GM12873 (cell line): ENCODE measurements around the gene TBX4.

ENCODE experiments used
- TF ChIP-seq, protein P1 (sequence below): IDR thresholded peaks from 2 replicates; pipeline ENCODE4 v1.5.1; 2012; ENCODE audit warnings: low read depth, mild to moderate bottlenecking, moderate library complexity, low read length, control low read depth; ENCODE audit not compliant: insufficient read depth; ENCODE audit errors: missing control alignments

Gene TBX4

DNA sequence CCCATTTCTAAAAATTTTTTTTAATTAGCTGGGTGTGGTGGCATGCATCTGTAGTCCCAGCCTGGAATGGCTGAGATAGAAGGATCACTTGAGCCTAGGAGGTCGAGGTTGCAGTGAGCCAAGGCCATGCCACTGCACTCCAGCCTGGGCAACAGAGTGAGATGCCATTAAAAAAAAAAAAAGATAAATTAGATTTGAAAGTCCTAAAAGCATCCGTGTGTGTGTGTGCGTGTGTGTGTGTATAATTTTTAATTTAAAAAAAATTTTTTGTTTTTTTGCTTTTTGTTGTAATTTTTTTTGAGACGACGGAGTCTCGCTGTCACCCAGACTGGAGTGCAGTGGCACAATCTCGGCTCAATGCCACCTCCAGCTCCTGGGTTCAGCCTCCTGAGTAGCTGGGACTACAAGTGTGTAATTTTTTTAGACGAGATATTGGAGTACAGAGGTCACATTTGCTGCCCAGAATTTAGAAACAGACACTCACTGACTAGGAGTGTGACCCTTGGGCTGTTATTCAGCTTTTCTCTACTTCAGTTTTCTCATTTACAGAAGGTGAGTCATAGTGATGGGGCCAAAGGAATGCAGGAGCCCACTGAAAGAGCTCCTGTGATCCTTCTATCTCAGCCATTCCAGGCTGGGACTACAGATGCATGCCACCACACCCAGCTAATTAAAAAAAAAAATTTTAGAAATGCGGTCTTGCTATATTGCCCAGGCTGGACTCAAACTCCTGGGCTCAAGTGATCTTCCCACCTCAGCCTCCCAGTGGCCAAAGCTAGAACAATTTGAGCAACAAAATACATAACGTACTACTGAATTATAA, 25.5 kb upstream of the TBX4 start:
- TF ChIP-seq, protein P1, sequence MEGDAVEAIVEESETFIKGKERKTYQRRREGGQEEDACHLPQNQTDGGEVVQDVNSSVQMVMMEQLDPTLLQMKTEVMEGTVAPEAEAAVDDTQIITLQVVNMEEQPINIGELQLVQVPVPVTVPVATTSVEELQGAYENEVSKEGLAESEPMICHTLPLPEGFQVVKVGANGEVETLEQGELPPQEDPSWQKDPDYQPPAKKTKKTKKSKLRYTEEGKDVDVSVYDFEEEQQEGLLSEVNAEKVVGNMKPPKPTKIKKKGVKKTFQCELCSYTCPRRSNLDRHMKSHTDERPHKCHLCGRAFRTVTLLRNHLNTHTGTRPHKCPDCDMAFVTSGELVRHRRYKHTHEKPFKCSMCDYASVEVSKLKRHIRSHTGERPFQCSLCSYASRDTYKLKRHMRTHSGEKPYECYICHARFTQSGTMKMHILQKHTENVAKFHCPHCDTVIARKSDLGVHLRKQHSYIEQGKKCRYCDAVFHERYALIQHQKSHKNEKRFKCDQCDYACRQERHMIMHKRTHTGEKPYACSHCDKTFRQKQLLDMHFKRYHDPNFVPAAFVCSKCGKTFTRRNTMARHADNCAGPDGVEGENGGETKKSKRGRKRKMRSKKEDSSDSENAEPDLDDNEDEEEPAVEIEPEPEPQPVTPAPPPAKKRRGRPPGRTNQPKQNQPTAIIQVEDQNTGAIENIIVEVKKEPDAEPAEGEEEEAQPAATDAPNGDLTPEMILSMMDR = no peak

DNA sequence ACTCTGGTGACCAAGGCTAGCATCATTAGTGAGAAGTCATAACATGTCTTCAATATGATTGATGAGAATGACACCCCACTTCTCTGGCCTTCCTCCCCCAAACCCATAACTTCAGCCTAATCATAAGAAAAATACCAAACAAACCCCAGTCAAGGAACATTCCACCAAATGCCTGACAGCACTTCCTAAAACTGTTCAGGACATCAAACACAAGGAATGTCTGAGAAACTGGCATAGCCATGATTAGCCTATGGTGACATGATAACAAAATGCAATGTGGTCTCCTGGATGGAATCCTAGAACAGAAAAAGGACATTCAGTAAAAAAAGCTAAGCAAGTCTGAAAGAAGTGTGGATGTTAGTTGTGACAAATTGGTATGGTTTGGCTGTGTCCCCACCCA, 24.7 kb upstream of the TBX4 start:
- TF ChIP-seq, protein P1 = no peak

DNA sequence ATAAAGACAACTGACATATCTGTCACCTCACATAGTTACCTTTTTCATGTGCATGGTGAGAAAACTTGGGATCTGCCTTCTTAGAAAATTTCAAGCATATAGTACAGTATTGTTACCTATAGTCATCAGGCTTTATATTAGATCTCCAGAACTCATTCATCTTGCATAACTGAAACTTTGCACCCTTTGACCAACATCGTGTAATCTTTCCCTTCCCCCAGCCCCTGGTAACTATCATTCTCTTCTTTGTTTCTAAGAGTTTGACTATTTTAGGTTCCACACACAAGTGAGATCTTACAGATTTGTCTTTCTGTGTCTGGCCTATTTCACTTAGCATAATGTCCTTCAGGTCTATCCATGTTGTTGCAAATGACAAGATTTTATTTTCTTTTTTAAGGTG, 22.9 kb upstream of the TBX4 start:
- TF ChIP-seq, protein P1 = no peak

DNA sequence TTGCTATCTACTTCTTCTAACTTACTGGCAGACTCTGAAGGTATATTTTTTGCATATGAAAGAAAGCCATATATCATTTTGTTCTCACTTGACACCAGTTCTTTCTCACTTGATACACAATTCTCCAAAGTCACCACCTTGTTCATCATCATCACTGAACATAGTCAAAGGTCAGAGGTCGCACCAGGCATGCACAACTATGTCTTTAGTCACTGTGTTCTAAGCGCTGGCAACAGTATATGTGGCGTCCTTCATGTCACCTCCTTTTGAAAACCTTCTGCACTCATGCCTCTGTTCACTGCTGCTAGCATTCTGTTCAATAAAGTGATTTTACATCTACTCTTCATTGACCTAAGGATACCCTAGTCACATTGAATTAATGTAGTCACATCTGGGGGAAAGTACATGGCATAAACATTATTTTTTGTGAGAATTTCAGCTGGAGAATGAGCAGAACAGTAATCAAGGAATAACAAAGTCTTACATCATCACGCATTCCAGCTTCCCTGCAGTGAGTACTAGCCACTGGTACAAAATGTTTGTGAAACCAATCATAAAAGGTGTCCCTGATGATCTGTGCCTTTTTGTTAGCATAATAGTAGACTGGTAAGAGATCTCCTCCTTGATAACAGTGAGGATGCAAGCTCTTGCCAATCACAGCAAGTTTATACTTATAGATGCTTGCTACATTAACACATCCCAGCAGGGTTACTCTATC, 20.5 kb upstream of the TBX4 start:
- TF ChIP-seq, protein P1 = no peak

DNA sequence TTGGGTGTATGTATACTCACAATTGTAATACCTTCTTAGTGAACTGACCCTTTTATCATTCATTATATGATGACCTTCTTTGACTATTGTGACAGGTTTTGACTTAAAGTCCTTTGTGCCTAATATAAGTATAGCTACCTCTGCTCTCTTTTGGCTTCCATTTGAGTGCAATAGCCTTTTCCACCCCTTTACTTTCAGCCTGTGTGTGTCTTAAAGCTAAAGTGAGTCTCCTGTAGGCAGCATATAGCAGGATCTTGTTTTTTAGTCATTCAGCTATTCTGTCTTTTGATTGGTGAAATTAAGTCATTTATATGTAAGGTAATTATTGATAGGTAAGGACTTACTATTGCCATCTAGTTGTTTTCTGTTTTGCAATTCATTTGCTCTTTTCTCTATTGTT, 15.9 kb upstream of the TBX4 start:
- TF ChIP-seq, protein P1 = no peak

DNA sequence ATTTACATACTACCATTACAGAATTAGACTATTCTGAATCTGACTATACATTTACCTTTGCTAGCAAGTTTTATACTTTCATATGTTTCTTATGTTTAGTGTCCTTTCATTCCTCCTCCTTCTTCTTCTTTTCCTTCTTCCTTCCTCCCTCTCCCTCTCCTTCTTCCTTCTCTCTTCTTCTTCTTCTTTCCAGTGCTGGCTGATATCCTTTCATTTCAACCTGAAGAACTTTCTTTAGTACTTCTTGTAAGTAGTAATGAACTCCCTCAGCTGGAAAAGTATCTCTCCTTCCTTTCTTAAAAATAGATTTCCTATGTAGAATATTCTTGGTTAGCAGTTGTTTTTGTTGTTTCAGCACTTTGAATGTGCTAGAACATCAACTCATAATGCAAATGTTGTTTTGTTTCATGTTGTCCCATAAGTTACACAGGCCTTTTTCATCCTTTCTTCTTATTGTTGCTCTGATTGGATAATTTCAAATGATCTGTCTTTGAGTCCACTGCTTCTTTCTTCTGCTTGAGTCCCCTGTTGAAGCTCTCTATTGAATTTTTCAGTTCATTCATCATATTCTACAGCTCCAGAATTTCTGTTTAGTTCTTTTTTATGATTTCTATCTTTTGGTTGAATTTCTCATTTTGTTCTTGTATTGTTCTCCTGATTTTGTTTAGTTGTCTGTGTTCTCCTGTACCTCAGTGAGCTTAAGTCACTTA, 15.1 kb upstream of the TBX4 start:
- TF ChIP-seq, protein P1 = no peak

DNA sequence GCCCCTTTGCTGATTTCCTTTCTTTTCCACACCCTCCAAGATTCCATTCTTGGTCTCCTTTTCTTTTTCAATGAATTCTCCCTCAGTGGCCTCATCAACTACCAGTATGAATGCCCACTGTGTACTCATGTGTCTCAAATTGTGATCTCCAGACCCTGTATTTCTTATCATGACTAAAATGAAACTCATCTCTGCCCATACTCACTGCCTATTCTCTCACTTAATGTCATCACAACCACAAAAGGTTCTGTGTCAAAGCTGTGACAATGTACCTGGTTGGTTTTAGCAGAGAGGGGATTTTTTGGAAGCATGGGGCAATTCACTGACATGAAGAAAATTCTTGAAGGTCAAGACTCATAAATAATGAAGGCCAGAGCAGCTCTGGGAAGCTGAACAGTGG, 11.5 kb upstream of the TBX4 start:
- TF ChIP-seq, protein P1 = no peak
